ENCODE results near the gene ZNF532. TPM values are rescaled to one million over a fixed set of nuclear protein-coding genes. Genes with fewer than 3 reads are reported as not detected.
"Not testable (repeated sequence)": the region's sequence is repeated elsewhere in the genome, so short reads cannot be mapped to it uniquely, and the experiment has no call there.

The ZNF532 gene
- polyA plus RNA-seq, 1 experiment: 75.3 TPM

GRCh38 chr18:58823412-58823811, 41.3 kb upstream of the ZNF532 start:
- Histone ChIP-seq H3K4me3 (ENCODE audit: low read depth, low read length) (no peak overlapping the region), H3K27me3 (ENCODE audit: control insufficient read depth, insufficient read depth, low read length) (no peaks in the 10 kb centered on the region), H3K36me3 (ENCODE audit: control insufficient read depth, insufficient read depth, low read length) (no peaks in the 10 kb centered on the region)
- ChIA-PET POLR2A (no interaction called here), CTCF (no interaction called here)
- DNase-seq (ENCODE audit: low read depth): no peak
- no peak for TF ChIP-seq CTCF (IDR thresholded peaks at IDR 0.05; ENCODE audit: insufficient read depth, low read depth, low read length)

- H3K27me3 ChIP-seq (ENCODE audit: control insufficient read depth, insufficient read depth, low read length); CTCF ChIA-PET; POLR2A ChIA-PET; H3K36me3 ChIP-seq (ENCODE audit: control insufficient read depth, insufficient read depth, low read length); H3K4me3 ChIP-seq (ENCODE audit: low read depth, low read length); DNase-seq (ENCODE audit: low read depth): not testable (repeated sequence)
Measured at GRCh38 chr18:58826926-58827325, 37.8 kb upstream of the ZNF532 start.

- no peaks in the 10 kb centered on the region for H3K27me3 ChIP-seq (ENCODE audit: control insufficient read depth, insufficient read depth, low read length)
- no peak for DNase-seq (ENCODE audit: low read depth)
- ChIA-PET CTCF (no interaction called here), POLR2A (no interaction called here)
- no peaks in the 10 kb centered on the region for H3K36me3 ChIP-seq (ENCODE audit: control insufficient read depth, insufficient read depth, low read length)
- TF ChIP-seq CTCF (IDR thresholded peaks at IDR 0.05; ENCODE audit: insufficient read depth, low read depth, low read length): no peak
- H3K4me3 ChIP-seq (ENCODE audit: low read depth, low read length): no peak overlapping the region
Measured at GRCh38 chr18:58827428-58827827, 37.2 kb upstream of the ZNF532 start.

GRCh38 chr18:58827886-58828285, 36.8 kb upstream of the ZNF532 start:
- no peak for DNase-seq (ENCODE audit: low read depth)
- CTCF ChIA-PET: no interaction called here

GRCh38 chr18:58828399-58829121, 36.1 kb upstream of the ZNF532 start:
- CTCF ChIA-PET: interaction anchor here (0.6 to 1.0 kb wide), 3 partner anchors 9 to 228 kb away, joined by 3 to 5 read pairs (median 4); no protein-coding TSS in a partner anchor
- no peaks in the 10 kb centered on the region for H3K36me3 ChIP-seq (ENCODE audit: control insufficient read depth, insufficient read depth, low read length)
- no peak overlapping the region for H3K4me3 ChIP-seq (ENCODE audit: low read depth, low read length)
- H3K27me3 ChIP-seq (ENCODE audit: control insufficient read depth, insufficient read depth, low read length): no peaks in the 10 kb centered on the region
- POLR2A ChIA-PET: no interaction called here
- no peak for TF ChIP-seq CTCF (IDR thresholded peaks at IDR 0.05; ENCODE audit: insufficient read depth, low read depth, low read length)
- no peak for DNase-seq (ENCODE audit: low read depth)

More at GRCh38 chr18:58827886-58828285, 36.8 kb upstream of the ZNF532 start:
- Histone ChIP-seq H3K4me3 (ENCODE audit: low read depth, low read length) (no peak overlapping the region), H3K27me3 (ENCODE audit: control insufficient read depth, insufficient read depth, low read length) (no peaks in the 10 kb centered on the region), H3K36me3 (ENCODE audit: control insufficient read depth, insufficient read depth, low read length) (no peaks in the 10 kb centered on the region)
- TF ChIP-seq CTCF (IDR thresholded peaks at IDR 0.05; ENCODE audit: insufficient read depth, low read depth, low read length): no peak
- POLR2A ChIA-PET: no interaction called here

- no peak for DNase-seq (ENCODE audit: low read depth)
- ChIA-PET CTCF (interaction anchor here (0.6 to 1.0 kb wide), 3 partner anchors 9 to 227 kb away, joined by 3 to 5 read pairs (median 4); no protein-coding TSS in a partner anchor), POLR2A (no interaction called here)
- Histone ChIP-seq H3K36me3 (ENCODE audit: control insufficient read depth, insufficient read depth, low read length) (no peaks in the 10 kb centered on the region), H3K27me3 (ENCODE audit: control insufficient read depth, insufficient read depth, low read length) (no peaks in the 10 kb centered on the region), H3K4me3 (ENCODE audit: low read depth, low read length) (no peak overlapping the region)
- TF ChIP-seq CTCF (IDR thresholded peaks at IDR 0.05; ENCODE audit: insufficient read depth, low read depth, low read length): no peak
Measured at GRCh38 chr18:58829263-58829662, 35.4 kb upstream of the ZNF532 start.

GRCh38 chr18:58829886-58830285, 34.8 kb upstream of the ZNF532 start:
- POLR2A ChIA-PET: not testable (repeated sequence)

More at GRCh38 chr18:58829886-58830285, 34.8 kb upstream of the ZNF532 start:
- CTCF ChIA-PET; DNase-seq (ENCODE audit: low read depth); H3K27me3 ChIP-seq (ENCODE audit: control insufficient read depth, insufficient read depth, low read length); H3K36me3 ChIP-seq (ENCODE audit: control insufficient read depth, insufficient read depth, low read length); H3K4me3 ChIP-seq (ENCODE audit: low read depth, low read length): not testable (repeated sequence)
